Fibroblast of skin of back (primary cell): Measurements from ENCODE around the gene TFPI2.

Source experiments
- DNase-seq: peaks from one replicate; pipeline ENCODE4 v3.0.0-alpha.2; 2013

TFPI2 gene

GRCh38 chr7:93854480-93854879 lies 36.1 kb downstream of the TFPI2 start:
- no peak for DNase-seq

- no peak for DNase-seq
These were observed 39.0 kb downstream of the TFPI2 start for GRCh38 chr7:93851536-93851935.

- peak; percentile 64 for DNase-seq
These were observed 47.3 kb downstream of the TFPI2 start for GRCh38 chr7:93843260-93843659.

- DNase-seq, result no peak
These were observed 51.6 kb downstream of the TFPI2 start for GRCh38 chr7:93838966-93839365.

GRCh38 chr7:93837245-93837644 lies 53.3 kb downstream of the TFPI2 start:
- no peak for DNase-seq

GRCh38 chr7:93836116-93836515 lies 54.4 kb downstream of the TFPI2 start:
- peak; percentile 76 for DNase-seq

- peak; percentile 70 for DNase-seq
These were observed 54.9 kb downstream of the TFPI2 start for GRCh38 chr7:93835702-93836101.
